Breast epithelium (tissue), 3 donors: ENCODE data around the gene ENOX1.

Experiments used
- CTCF ChIP-seq, 3 donors: fragments of 450-650 bp; IDR thresholded peaks; one replicate each; pipeline ENCODE4 v1.5.1; 2016 to 2017; ENCODE audit warnings: antibody characterized with exemption in 3 of 3, mild to moderate bottlenecking in 3 of 3, moderate library complexity in 3 of 3
- POLR2AphosphoS5 ChIP-seq, 3 donors: sonication (generic); formaldehyde crosslinking; IDR thresholded peaks; one replicate each; pipeline ENCODE4 v1.6.1; 2017; ENCODE audit warnings: antibody characterized with exemption in 3 of 3

GRCh38 chr13:43757266-43757665 lies 29.5 kb downstream of the ENOX1 start:
- TF ChIP-seq POLR2AphosphoS5 (IDR thresholded peaks at IDR 0.05) = no peak
- no peak for TF ChIP-seq CTCF (IDR thresholded peaks at IDR 0.05)
